OCI-LY3 (cell line): Measurements from ENCODE around the gene CD19.
A peak's percentile ranks its signal among the peaks of the same experiment; 100 is the strongest.

Experiments
- H2AFZ ChIP-seq: fragments of 200-600, 300-600 bp; shearing (Covaris generic); 2 replicates; pipeline ENCODE4 v1.6.0; 2014; ENCODE audit warnings: antibody characterized with exemption, low read depth, low read length
- H3K27ac ChIP-seq: fragments of 200-600, 300-600 bp; sonication (generic); 2 replicates; pipeline ENCODE4 v1.5.1; 2014; ENCODE audit warnings: mild to moderate bottlenecking, low read length, moderate library complexity, mixed read lengths
- H3K27me3 ChIP-seq: fragments of 200-600, 300-600 bp; sonication (generic); 2 replicates; pipeline ENCODE4 v1.6.1; 2014; ENCODE audit warnings: low read depth, low read length, mixed read lengths
- H3K36me3 ChIP-seq: fragments of 200-600, 300-600 bp; sonication (generic); replicated peaks from 2 replicates; pipeline ENCODE3; 2014; ENCODE audit warnings: low read depth, low read length, mixed read lengths
- H3K4me1 ChIP-seq: fragments of 300-600, 200-600 bp; sonication (generic); 2 replicates; pipeline ENCODE4 v1.6.1; 2014; ENCODE audit warnings: low read length, mixed read lengths
- H3K4me2 ChIP-seq: fragments of 200-600, 300-600 bp; sonication (generic); 2 replicates; pipeline ENCODE4 v1.6.1; 2014; ENCODE audit warnings: low read length, mixed read lengths
- H3K4me3 ChIP-seq: fragments of 300-600, 200-600 bp; sonication (generic); 2 replicates; pipeline ENCODE4 v1.5.1; 2014; ENCODE audit warnings: antibody characterized with exemption, mild to moderate bottlenecking, low read length, moderate library complexity
- H3K79me2 ChIP-seq: fragments of 300-600, 200-600 bp; shearing (Covaris generic); 2 replicates; pipeline ENCODE4 v1.6.1; 2014; ENCODE audit warnings: mild to moderate bottlenecking, low read length, mixed read lengths
- H3K9ac ChIP-seq: fragments of 300-600, 200-600 bp; shearing (Covaris generic); 2 replicates; pipeline ENCODE4 v1.6.0; 2014; ENCODE audit warnings: mild to moderate bottlenecking, low read length, moderate library complexity
- H3K9me3 ChIP-seq: fragments of 200-600, 300-600 bp; shearing (Covaris generic); 2 replicates; pipeline ENCODE4 v1.6.1; 2014; ENCODE audit warnings: low read length, mixed read lengths; ENCODE audit not compliant: insufficient read depth
- H4K20me1 ChIP-seq: fragments of 200-600, 300-600 bp; sonication (generic); 2 replicates; pipeline ENCODE4 v1.6.1; 2016; ENCODE audit warnings: low read length, mixed read lengths; ENCODE audit not compliant: insufficient read depth
- EZH2phosphoT487 ChIP-seq: fragments of 200-600 bp; shearing (Covaris generic); IDR thresholded peaks from 2 replicates; pipeline ENCODE4 v1.6.1; 2018; ENCODE audit warnings: antibody characterized with exemption, mixed run types, low read depth
- TF ChIP-seq, protein P1 (sequence below): fragments of 200-600, 300-600 bp; sonication (generic); IDR thresholded peaks from 2 replicates; pipeline ENCODE4 v1.5.1; 2014; ENCODE audit warnings: antibody characterized with exemption, low read length, low read depth

Gene CD19

DNA sequence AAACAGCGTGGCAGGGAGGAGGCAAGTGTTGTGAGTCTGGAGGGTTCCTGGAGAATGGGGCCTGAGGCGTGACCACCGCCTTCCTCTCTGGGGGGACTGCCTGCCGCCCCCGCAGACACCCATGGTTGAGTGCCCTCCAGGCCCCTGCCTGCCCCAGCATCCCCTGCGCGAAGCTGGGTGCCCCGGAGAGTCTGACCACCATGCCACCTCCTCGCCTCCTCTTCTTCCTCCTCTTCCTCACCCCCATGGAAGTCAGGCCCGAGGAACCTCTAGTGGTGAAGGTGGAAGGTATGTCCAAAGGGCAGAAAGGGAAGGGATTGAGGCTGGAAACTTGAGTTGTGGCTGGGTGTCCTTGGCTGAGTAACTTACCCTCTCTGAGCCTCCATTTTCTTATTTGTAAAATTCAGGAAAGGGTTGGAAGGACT, at the start of gene CD19:
Gene CD19 (plus strand): TSS at position 171 of the 425 bp plus-strand sequence. CDS start 30 bp downstream, at position 201.
- H3K27ac ChIP-seq, result peak within 1 kb of the TSS; percentile 83

DNA sequence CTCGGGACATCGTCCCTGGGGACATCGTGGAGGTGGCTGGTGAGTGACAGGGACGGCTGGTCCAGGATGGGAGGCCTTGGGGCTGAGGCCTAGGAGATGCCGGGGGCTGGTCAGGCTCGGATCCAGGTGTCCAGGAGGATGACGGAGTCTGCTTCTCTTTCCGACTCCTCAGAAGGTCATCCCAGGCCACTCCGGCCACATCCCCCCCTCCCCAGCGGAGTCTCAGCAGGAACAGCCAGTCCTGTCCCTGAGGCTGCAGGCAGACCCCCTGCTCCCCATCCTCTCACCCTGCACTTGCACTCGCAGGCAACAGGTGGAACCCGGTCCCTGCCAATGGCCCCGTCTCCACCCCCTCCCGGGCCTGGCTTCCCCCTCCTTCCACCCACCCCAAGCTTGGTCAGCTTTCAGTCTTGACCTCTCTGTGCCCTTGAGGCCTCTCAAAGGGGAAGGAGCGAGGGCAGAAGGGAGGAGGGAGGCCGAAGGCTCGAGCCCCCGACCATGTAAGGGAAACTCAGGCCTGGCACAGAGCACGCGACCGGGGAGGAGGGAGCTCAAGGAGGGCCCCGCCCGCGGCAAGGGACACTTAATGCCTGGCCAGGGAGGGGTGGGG, 49.1 kb upstream of the CD19 start:
- Histone ChIP-seq H3K27ac (no peak overlapping the region), H3K79me2 (no peaks in the 10 kb centered on the region), H3K4me2 (no peak overlapping the region), H3K9me3 (no peaks in the 10 kb centered on the region), H3K27me3 (no peaks in the 10 kb centered on the region), H3K36me3 (no peaks in the 10 kb centered on the region), H3K4me3 (no peak overlapping the region), H3K4me1 (peaks cover 12% of the 10 kb centered on the region), H4K20me1 (no peaks in the 10 kb centered on the region), H2AFZ (no peak overlapping the region), H3K9ac (no peak overlapping the region)
- TF ChIP-seq, protein P1, sequence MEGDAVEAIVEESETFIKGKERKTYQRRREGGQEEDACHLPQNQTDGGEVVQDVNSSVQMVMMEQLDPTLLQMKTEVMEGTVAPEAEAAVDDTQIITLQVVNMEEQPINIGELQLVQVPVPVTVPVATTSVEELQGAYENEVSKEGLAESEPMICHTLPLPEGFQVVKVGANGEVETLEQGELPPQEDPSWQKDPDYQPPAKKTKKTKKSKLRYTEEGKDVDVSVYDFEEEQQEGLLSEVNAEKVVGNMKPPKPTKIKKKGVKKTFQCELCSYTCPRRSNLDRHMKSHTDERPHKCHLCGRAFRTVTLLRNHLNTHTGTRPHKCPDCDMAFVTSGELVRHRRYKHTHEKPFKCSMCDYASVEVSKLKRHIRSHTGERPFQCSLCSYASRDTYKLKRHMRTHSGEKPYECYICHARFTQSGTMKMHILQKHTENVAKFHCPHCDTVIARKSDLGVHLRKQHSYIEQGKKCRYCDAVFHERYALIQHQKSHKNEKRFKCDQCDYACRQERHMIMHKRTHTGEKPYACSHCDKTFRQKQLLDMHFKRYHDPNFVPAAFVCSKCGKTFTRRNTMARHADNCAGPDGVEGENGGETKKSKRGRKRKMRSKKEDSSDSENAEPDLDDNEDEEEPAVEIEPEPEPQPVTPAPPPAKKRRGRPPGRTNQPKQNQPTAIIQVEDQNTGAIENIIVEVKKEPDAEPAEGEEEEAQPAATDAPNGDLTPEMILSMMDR, result no peak
- no peak for TF ChIP-seq EZH2phosphoT487

More for the DNA sequence above, at the start of gene CD19:
- H4K20me1 ChIP-seq, result no peaks in the 10 kb centered on the region
- H3K27me3 ChIP-seq, result no peaks in the 10 kb centered on the region
- peaks cover 20% of the 10 kb centered on the region for H3K4me1 ChIP-seq
- no peaks in the 10 kb centered on the region for H3K9me3 ChIP-seq
- peak within 1 kb of the TSS; percentile 69 for H2AFZ ChIP-seq
- TF ChIP-seq, protein P1, result no peak
- no peak for TF ChIP-seq EZH2phosphoT487
- H3K36me3 ChIP-seq, result no peaks in the 10 kb centered on the region
- peak within 1 kb of the TSS; percentile 16; the same call in 1 of the 2 replicates for H3K4me3 ChIP-seq
- peak within 1 kb of the TSS; percentile 49 for H3K9ac ChIP-seq
- H3K79me2 ChIP-seq, result no peaks in the 10 kb centered on the region
- peak within 1 kb of the TSS; percentile 66 for H3K4me2 ChIP-seq

DNA sequence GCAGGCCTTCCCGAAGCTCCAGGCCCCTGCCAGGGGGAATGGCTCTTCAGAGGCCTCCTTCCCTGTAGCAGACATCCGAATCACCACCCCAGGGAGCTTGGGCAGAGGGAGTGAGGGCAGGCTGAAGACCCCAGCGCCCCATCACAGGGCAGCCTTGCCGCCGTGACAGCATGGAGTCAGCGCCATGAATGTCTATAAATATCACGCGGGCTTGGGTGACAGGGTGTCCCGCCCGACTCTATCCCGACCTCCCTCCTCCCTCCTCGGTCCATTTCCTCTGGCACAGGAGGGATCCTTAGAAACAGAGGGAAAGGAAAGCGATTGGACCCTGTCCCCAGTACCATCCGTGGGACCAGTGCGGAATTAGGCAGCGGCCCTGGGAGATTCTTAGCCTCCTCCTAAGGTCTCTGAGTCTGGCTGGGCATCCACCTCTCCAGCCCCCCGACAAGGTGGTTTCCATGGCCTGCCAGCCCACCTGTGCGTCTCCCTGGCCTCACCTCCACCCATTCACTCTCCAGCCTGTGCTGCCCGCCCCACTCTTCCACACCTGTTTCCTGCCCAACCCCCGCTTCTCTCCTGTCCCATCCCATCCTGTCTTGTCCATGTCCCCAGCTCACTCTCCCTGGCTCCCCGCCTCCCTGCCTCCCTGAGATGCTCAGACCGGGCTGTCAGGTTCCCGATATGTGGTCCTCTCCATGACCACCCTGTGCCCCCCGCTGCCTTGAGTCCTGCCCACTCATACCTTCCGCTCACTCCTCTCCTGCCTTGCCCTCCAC, 48.4 kb upstream of the CD19 start:
- Histone ChIP-seq H3K9me3 (no peaks in the 10 kb centered on the region), H3K4me2 (no peak overlapping the region), H3K27ac (no peak overlapping the region), H3K4me1 (peaks cover 12% of the 10 kb centered on the region), H3K79me2 (no peaks in the 10 kb centered on the region), H3K36me3 (no peaks in the 10 kb centered on the region), H3K9ac (no peak overlapping the region), H3K27me3 (no peaks in the 10 kb centered on the region), H3K4me3 (no peak overlapping the region), H2AFZ (no peak overlapping the region), H4K20me1 (no peaks in the 10 kb centered on the region)
- TF ChIP-seq, protein P1, result no peak
- TF ChIP-seq EZH2phosphoT487, result no peak

DNA sequence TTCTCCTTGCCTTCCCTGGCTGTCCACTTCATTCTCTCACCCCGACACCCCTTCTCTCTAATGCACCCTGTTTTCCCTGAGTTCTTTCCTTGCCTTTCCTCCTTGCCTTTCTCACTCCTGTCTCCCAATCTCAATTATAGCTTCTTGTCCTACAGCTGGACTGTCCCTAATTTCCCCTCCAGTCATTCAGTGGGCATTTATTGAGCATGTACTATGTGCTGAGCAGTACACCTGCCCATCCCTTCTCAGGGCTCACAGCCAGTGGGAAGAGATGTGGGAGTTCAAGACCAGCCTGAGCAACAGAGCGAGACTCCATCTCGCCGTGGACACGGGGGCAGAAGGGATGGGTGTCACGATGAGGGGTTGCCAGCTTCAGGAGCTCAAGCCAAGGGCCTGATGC, 47.7 kb upstream of the CD19 start:
- H3K4me3 ChIP-seq, result no peak overlapping the region
- H3K27ac ChIP-seq, result no peak overlapping the region
- no peaks in the 10 kb centered on the region for H3K36me3 ChIP-seq
- H2AFZ ChIP-seq, result no peak overlapping the region
- H4K20me1 ChIP-seq, result no peaks in the 10 kb centered on the region
- H3K4me2 ChIP-seq, result no peak overlapping the region
- H3K9ac ChIP-seq, result no peak overlapping the region
- H3K9me3 ChIP-seq, result no peaks in the 10 kb centered on the region
- TF ChIP-seq, protein P1, result no peak
- no peak for TF ChIP-seq EZH2phosphoT487
- peaks cover 10% of the 10 kb centered on the region for H3K4me1 ChIP-seq
- no peaks in the 10 kb centered on the region for H3K79me2 ChIP-seq
- H3K27me3 ChIP-seq, result no peaks in the 10 kb centered on the region
